Cardiac ventricle fibroblast (primary cell): ENCODE results near the gene FBXO46. TPM values are rescaled to one million over a fixed set of nuclear protein-coding genes. Genes with fewer than 3 reads are reported as not detected.

Experiments used
- total RNA-seq: library from RNA; depleted of rRNA; stranded (reverse); fragments of >200 nt; gene quantifications from 2 replicates; pipeline ENCODE4 v1.2.3, GENCODE V29; 2015

Gene FBXO46
- total RNA-seq: 8.4 and 10.4 TPM in 2 replicates

GRCh38 chr19:45730368-45731288 lies at the start of gene FBXO46:
FBXO46 (minus strand) TSS chr19:45730896; CDS start chr19:45713495, 17,401 bp downstream.

GRCh38 chr19:45768984-45769782 lies 38.5 kb upstream of the FBXO46 start, which contains the start of gene SIX5:
SIX5 (minus strand) TSS chr19:45769252; CDS start chr19:45768844, 408 bp downstream.

GRCh38 chr19:45733160-45733810 lies 2.6 kb upstream of the FBXO46 start, which contains the start of gene MEIOSIN:
MEIOSIN (plus strand) TSS chr19:45733439; CDS start chr19:45735377, 1,938 bp downstream.

GRCh38 chr19:45692187-45693105 lies 38.2 kb downstream of the FBXO46 start, which contains the start of gene QPCTL:
QPCTL (plus strand) TSS chr19:45692666; CDS start chr19:45692704, 38 bp downstream.

GRCh38 chr19:45691516-45692186 lies 39.0 kb downstream of the FBXO46 start, which contains the start of gene SNRPD2:
SNRPD2 (minus strand) TSS chr19:45691953; CDS start chr19:45691888, 65 bp downstream.

GRCh38 chr19:45667620-45668341 lies 62.9 kb downstream of the FBXO46 start, which contains the start of gene GIPR:
GIPR (plus strand) TSS chr19:45668221; CDS start chr19:45669521, 1,300 bp downstream.

Other genes starting within 250 kb of the FBXO46 start
- 6.5 and 19.5 TPM in 2 replicates for gene RTN2, start 233.8 kb downstream of the FBXO46 start, total RNA-seq
- 0.44 and 3.5 TPM in 2 replicates for gene PPM1N, start 232.5 kb downstream of the FBXO46 start, total RNA-seq
- 42.5 and 42.9 TPM in 2 replicates for gene VASP, start 223.4 kb downstream of the FBXO46 start, total RNA-seq
- gene OPA3, start 146.1 kb downstream of the FBXO46 start, total RNA-seq: 9.1 and 12.1 TPM in 2 replicates
- 1.8 TPM in 2 replicates for gene GPR4, start 128.7 kb downstream of the FBXO46 start, total RNA-seq
- 20.5 and 31.9 TPM in 2 replicates for gene EML2, start 91.5 kb downstream of the FBXO46 start, total RNA-seq
- 0.44 TPM in 1 of 2 replicates, not detected in the other for gene GIPR, start 62.7 kb downstream of the FBXO46 start, total RNA-seq
- gene SNRPD2, start 38.9 kb downstream of the FBXO46 start, total RNA-seq: 212 and 276 TPM in 2 replicates
- gene QPCTL, start 38.2 kb downstream of the FBXO46 start, total RNA-seq: 8.9 and 10.8 TPM in 2 replicates
- gene MEIOSIN, start 2.5 kb upstream of the FBXO46 start, total RNA-seq: not detected in 2 replicates
- 24.6 and 28.0 TPM in 2 replicates for gene SIX5, start 38.4 kb upstream of the FBXO46 start, total RNA-seq
- 14.4 and 14.8 TPM in 2 replicates for gene DMPK, start 51.6 kb upstream of the FBXO46 start, total RNA-seq
- 18.8 and 19.0 TPM in 2 replicates for gene DMWD, start 61.9 kb upstream of the FBXO46 start, total RNA-seq
- gene RSPH6A, start 84.4 kb upstream of the FBXO46 start, total RNA-seq: not detected in 2 replicates
- gene SYMPK, start 132.3 kb upstream of the FBXO46 start, total RNA-seq: 25.6 and 31.4 TPM in 2 replicates
- not detected in 2 replicates for gene FOXA3, start 133.4 kb upstream of the FBXO46 start, total RNA-seq
- gene IRF2BP1, start 155.2 kb upstream of the FBXO46 start, total RNA-seq: 30.3 and 30.5 TPM in 2 replicates
- gene MYPOP, start 171.7 kb upstream of the FBXO46 start, total RNA-seq: 3.7 and 4.0 TPM in 2 replicates
- not detected in 2 replicates for gene NANOS2, start 183.9 kb upstream of the FBXO46 start, total RNA-seq
- 0.24 and 0.31 TPM in 2 replicates for gene NOVA2, start 243.0 kb upstream of the FBXO46 start, total RNA-seq